Endodermal cell (in vitro differentiated cells): ENCODE results near the gene COL4A2. TPM values are rescaled to one million over a fixed set of nuclear protein-coding genes. Genes with fewer than 3 reads are reported as not detected.

Experiments
- DNase-seq: peaks from one replicate; pipeline ENCODE4 v3.0.0-alpha.2; 2017
- H3K27ac ChIP-seq: 2 replicates; pipeline ENCODE4 v1.5.1; 2013; ENCODE audit warnings: mild to moderate bottlenecking, low read depth, low read length, moderate library complexity
- H3K27me3 ChIP-seq: 2 replicates; pipeline ENCODE4 v1.6.1; 2013; ENCODE audit warnings: mild to moderate bottlenecking, low read length, moderate library complexity; ENCODE audit not compliant: insufficient read depth, control insufficient read depth, poor library complexity, severe bottlenecking
- H3K36me3 ChIP-seq: 2 replicates; pipeline ENCODE4 v1.7.0; 2013; ENCODE audit warnings: mild to moderate bottlenecking, low read length, moderate library complexity; ENCODE audit not compliant: control insufficient read depth, insufficient read depth
- H3K4me1 ChIP-seq: one replicate; pipeline ENCODE4 v1.7.0; 2013; ENCODE audit warnings: low read length; ENCODE audit not compliant: control insufficient read depth, insufficient read depth
- H3K4me3 ChIP-seq: 2 replicates; pipeline ENCODE4 v1.5.1; 2013; ENCODE audit warnings: mild to moderate bottlenecking, low read length, moderate library complexity
- H3K9ac ChIP-seq: 2 replicates; pipeline ENCODE4 v1.6.1; 2013; ENCODE audit warnings: mild to moderate bottlenecking, low read length, moderate library complexity; ENCODE audit not compliant: poor library complexity, severe bottlenecking; ENCODE audit errors: extremely low read depth
- H3K9me3 ChIP-seq: 2 replicates; pipeline ENCODE4 v1.6.1; 2013; ENCODE audit warnings: mild to moderate bottlenecking, low read length, moderate library complexity; ENCODE audit not compliant: control insufficient read depth
- H3K27ac Mint-ChIP-seq: 2 replicates; pipeline ENCODE4 v1.8.0; 2020; ENCODE audit warnings: mixed read lengths
- H3K27me3 Mint-ChIP-seq: 2 replicates; pipeline ENCODE4 v1.8.0; 2021; ENCODE audit warnings: mild to moderate bottlenecking, mixed read lengths; ENCODE audit not compliant: insufficient read depth
- H3K36me3 Mint-ChIP-seq: 2 replicates; pipeline ENCODE4 v1.8.0; 2020; ENCODE audit warnings: low read depth, mixed read lengths
- H3K4me1 Mint-ChIP-seq: 2 replicates; pipeline ENCODE4 v1.8.0; 2020; ENCODE audit warnings: mixed read lengths
- H3K4me3 Mint-ChIP-seq: 2 replicates; pipeline ENCODE4 v1.8.0; 2020; ENCODE audit warnings: mild to moderate bottlenecking, moderate library complexity, mixed read lengths
- H3K9me3 Mint-ChIP-seq: 2 replicates; pipeline ENCODE4 v1.8.0; 2020; ENCODE audit warnings: mild to moderate bottlenecking, mixed read lengths
- CTCF ChIP-seq: fragments of 200-600 bp; sonication (generic); conservative IDR thresholded peaks from 2 replicates; pipeline ENCODE4 v1.5.0; 2021; ENCODE audit warnings: antibody characterized with exemption, mild to moderate bottlenecking
- WGBS, 2 experiments: methylation state at CpG; one replicate each; pipeline versions ENCODE4 v1.1.5 to v1.1.7; 2013; ENCODE audit warnings: missing lambda C conversion rate in 2 of 2, mixed read lengths in 1 of 2; ENCODE audit not compliant: insufficient coverage in 1 of 2, insufficient read length in 1 of 2; 5-methylcytosine and 5-hydroxymethylcytosine counted together
- total RNA-seq, 2 donors: library from RNA; stranded (reverse); fragmentation: NEBNext Ultra II Directional in 1 of 2; extraction: Animal tissue kit (Norgen Biotek cat#: 25700) in 1 of 2; gene quantifications; 2 replicates in 1 of 2; 3 replicates in 1 of 2; pipeline ENCODE4 v1.2.1, GENCODE V29; 2021

The COL4A2 gene
- total RNA-seq, 2 donors from 2014 or later: 388 to 398 TPM

- no peaks in the 10 kb centered on the region for H3K9me3 Mint-ChIP-seq
- H3K4me3 Mint-ChIP-seq: no peak overlapping the region
- peak overlapping the region; percentile 55 for H3K27ac Mint-ChIP-seq
- DNase-seq: no peak
- TF ChIP-seq CTCF: no peak
- 94 to 96% methylated on average over 10 of the region's 10 CpGs for WGBS, 2 experiments
- Histone ChIP-seq H3K4me1 (peaks cover 18% of the 10 kb centered on the region), H3K36me3 (peaks cover 88% of the 10 kb centered on the region), H3K27ac (no peak overlapping the region), H3K9me3 (no peaks in the 10 kb centered on the region), H3K4me3 (no peak overlapping the region), H3K27me3 (no peaks in the 10 kb centered on the region), H3K9ac (no peak overlapping the region)
- peaks cover 70% of the 10 kb centered on the region for H3K4me1 Mint-ChIP-seq
- H3K36me3 Mint-ChIP-seq: peaks cover 70% of the 10 kb centered on the region
- no peaks in the 10 kb centered on the region for H3K27me3 Mint-ChIP-seq
Measured at GRCh38 chr13:110328573-110328972, 21.5 kb downstream of the COL4A2 start.

- peak overlapping the region; percentile 45 for H3K27ac Mint-ChIP-seq
- H3K27me3 Mint-ChIP-seq: no peaks in the 10 kb centered on the region
- Histone ChIP-seq H3K9ac (no peak overlapping the region), H3K4me1 (peaks cover 18% of the 10 kb centered on the region), H3K27ac (no peak overlapping the region), H3K4me3 (no peak overlapping the region), H3K27me3 (no peaks in the 10 kb centered on the region), H3K36me3 (peaks cover 88% of the 10 kb centered on the region), H3K9me3 (no peaks in the 10 kb centered on the region)
- H3K9me3 Mint-ChIP-seq: no peaks in the 10 kb centered on the region
- peaks cover 68% of the 10 kb centered on the region for H3K36me3 Mint-ChIP-seq
- TF ChIP-seq CTCF: no peak
- no peak overlapping the region for H3K4me3 Mint-ChIP-seq
- H3K4me1 Mint-ChIP-seq: peaks cover 66% of the 10 kb centered on the region
- no peak for DNase-seq
- WGBS, 2 experiments: 92 to 100% methylated on average over 3 to 6 of the region's 6 CpGs
Measured at GRCh38 chr13:110329258-110329657, 22.2 kb downstream of the COL4A2 start.

GRCh38 chr13:110329798-110330461 is 22.8 kb downstream of the COL4A2 start:
- Mint-ChIP-seq H3K4me1 (peaks cover 60% of the 10 kb centered on the region), H3K27me3 (no peaks in the 10 kb centered on the region), H3K9me3 (no peaks in the 10 kb centered on the region), H3K27ac (no peak overlapping the region), H3K36me3 (peaks cover 70% of the 10 kb centered on the region), H3K4me3 (no peak overlapping the region)
- 92 to 95% methylated on average over 19 to 21 of the region's 21 CpGs for WGBS, 2 experiments
- no peaks in the 10 kb centered on the region for H3K27me3 ChIP-seq
- TF ChIP-seq CTCF: no peak
- H3K9me3 ChIP-seq: no peaks in the 10 kb centered on the region
- H3K36me3 ChIP-seq: peaks cover 88% of the 10 kb centered on the region
- H3K4me1 ChIP-seq: peaks cover 13% of the 10 kb centered on the region
- H3K27ac ChIP-seq: no peak overlapping the region
- DNase-seq: no peak
- H3K9ac ChIP-seq: no peak overlapping the region
- no peak overlapping the region for H3K4me3 ChIP-seq
